ENCODE measurements around the gene ZBTB24.
A peak's percentile ranks its signal among the peaks of the same experiment; 100 is the strongest.
"Not testable (repeated sequence)": the region's sequence is repeated elsewhere in the genome, so short reads cannot be mapped to it uniquely, and the experiment has no call there.

Gene ZBTB24

DNA sequence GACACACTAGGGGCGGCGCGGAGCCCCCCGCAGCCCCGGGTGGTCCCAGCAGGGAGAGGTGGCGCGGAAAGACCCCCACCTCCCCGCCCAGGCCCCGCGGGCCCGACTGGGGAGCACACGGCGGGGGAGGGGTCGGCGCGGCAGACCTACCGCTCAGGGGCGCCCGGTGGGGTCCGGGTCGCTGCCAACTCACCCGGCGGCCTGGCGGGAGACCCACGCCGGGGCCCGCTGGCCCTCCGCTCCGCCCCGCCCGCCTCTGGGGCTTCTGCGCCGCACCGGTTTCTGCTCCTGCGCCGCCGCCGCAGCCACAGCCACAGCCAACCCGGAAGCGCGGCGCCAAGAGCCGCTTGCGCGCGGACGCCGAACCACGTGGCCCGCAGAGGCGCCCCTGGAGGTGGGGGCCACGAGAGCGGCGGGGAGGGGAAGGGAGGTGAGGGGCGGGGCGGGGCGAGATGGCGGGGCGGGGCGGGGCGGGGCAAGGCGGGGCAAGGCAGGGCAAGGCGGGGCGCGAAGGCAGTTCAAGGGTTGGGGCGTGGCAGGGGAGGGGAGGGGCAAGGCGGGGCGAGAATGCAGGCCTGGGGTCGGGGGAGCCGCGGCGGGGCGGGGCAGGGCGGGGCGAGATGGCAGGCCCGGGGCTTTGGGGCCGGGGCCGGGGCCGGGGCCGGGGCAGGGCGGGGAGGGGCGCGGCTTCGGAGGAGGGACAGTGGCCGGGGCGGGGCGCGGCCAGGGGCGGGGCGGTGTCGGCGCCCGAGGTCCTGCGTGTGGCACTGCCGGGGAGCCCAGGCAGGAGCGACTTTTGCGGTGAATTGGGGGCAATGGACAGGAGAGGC, at the start of gene ZBTB24:
Gene ZBTB24, minus strand, starts transcription at position 315 of the 830 bp plus-strand sequence. CDS start 1,193 bp downstream, outside the sequence.
- DNase-seq: peak; percentile 97

DNA sequence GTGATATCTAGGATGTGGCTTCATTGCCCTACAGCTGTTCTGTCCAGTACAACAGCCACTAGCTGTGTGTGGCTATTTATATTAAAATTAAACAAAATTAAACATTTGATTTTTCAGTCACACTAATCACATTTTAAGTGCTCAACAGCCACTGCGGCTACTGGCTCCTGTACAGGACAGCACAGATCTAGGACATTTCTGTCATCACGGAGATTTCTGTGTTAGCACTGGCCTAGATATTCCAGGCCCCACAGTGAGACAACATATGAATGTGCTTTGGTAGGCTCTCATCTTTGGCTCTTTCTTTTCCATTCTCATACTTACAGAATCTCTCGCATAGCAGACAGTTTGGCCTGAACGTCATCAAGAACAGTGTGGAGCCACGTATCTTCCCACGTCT, 48.4 kb upstream of the ZBTB24 start:
- DNase-seq: no peak

- DNase-seq: peak; percentile 53
Measured at GRCh38 chr6:109527989-109528388, 45.0 kb upstream of the ZBTB24 start.

DNA sequence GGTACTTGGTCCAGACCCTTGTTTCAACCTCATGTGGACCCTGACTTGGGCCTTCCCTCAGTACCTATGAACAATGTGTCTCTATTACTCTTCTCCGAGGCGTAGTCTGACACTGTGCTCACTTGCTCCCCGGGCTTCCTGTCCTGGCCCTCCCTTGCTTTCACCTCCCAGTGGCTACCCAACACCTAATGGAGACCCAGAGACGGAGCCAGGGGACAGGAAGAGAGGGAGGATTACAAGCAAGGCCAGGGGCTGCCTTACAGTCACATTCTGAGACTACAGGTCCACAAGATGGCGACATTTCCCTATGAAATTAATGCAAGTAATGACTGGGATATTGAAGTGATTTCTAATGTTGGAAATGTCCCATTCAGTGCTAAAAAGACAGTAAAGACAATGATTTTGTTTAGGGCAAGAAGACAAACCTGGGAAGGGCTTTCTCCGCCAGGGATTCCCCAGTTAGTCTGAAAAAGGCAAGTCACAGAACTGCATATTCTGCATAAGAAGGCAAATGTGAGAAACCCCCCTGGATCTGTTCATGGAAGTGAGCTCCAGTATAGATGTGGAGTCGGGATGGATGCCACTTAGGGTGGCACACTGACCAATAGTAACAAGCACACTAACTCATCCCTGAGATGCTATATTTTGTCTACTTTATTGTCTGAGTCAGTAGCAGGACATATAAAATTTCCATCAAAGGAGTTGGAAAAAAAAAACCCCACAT, 44.0 kb upstream of the ZBTB24 start:
- DNase-seq: peak; percentile 89

GRCh38 chr6:109524129-109524528, 41.1 kb upstream of the ZBTB24 start:
- no peak for DNase-seq

DNA sequence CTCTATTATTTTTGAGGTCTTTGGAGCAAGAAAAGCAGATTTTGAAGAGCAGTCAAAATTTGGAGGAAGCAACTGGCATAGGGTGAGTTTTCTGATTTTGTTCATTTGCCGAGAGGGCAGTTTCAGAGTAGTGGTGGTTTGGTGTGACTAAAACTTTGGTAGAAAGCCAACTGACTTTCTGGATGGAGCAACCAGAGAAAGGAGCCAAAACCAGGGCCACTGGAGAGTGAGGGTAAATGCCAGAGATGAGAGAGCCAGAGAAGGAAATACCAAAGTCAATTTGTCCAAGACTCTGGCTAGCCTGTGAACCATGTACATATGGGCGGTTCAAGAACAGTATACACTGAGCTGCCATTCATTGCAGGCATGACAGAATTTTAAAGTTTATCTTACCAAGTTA, 40.5 kb upstream of the ZBTB24 start:
- DNase-seq: no peak

DNA sequence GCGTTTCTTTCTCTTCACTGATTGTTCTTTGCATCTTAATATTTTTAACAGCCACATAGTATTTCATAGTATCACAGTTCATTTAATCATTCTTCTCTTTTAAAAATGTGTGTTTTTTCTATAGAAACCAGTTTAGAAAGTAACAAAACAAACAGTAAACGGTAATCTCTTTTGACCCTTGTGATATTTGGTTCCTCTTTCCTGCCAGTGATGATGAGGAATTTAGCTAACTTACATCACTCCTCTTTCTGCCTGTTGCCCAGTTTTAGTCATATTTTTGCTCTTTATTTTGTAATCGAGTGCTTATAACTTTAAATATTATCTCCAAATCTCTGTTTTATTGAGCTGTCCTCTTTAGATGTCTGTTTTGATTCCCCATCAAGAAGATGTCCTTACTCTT, 38.1 kb upstream of the ZBTB24 start:
- peak; percentile 74 for DNase-seq

DNA sequence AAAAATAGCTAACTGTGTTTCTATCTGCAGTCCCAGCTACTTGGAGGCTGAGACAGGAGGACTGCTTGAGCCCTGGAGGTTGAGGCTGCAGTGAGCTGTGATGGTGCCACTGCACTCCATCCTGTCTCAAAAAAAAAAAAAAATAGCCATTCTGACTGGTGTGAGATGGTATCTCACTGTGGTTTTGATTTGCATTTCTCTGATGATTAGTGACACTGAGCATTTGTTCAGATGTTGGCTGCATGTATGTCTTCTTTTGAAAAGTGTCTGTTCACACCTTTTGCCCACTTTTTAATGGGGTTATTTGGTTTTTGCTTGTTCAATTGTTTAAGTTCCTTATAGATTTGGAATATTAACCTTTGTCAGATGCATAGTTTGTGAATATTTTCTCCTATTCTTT, 36.6 kb upstream of the ZBTB24 start:
- not testable (repeated sequence) for DNase-seq

DNA sequence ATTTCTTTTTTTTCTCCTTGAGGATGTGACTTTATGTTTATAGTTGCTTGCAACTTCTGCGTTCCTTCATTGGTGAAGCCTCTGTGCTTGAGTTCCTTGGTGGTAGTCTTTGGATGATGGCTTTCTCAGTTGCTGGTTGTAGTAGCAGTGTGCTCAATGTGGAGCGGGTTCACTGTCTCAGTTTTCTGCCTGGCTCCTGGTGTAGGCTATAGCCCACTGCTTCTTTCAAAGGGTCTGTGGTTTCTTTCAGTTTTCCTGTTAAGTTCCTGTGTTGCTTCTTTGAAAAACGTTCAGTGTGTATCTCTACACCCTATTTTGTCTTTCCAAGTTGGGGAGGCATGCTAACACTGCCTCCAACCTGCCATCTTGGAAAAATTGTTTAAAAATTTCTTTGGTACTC, 33.9 kb upstream of the ZBTB24 start:
- DNase-seq: no peak

- peak; percentile 82 for DNase-seq
Measured at GRCh38 chr6:109515781-109516409, 32.9 kb upstream of the ZBTB24 start.

- DNase-seq: no peak
Measured at GRCh38 chr6:109514946-109515345, 31.9 kb upstream of the ZBTB24 start.

- DNase-seq: no peak
Measured at GRCh38 chr6:109513571-109514071, 30.6 kb upstream of the ZBTB24 start.

DNA sequence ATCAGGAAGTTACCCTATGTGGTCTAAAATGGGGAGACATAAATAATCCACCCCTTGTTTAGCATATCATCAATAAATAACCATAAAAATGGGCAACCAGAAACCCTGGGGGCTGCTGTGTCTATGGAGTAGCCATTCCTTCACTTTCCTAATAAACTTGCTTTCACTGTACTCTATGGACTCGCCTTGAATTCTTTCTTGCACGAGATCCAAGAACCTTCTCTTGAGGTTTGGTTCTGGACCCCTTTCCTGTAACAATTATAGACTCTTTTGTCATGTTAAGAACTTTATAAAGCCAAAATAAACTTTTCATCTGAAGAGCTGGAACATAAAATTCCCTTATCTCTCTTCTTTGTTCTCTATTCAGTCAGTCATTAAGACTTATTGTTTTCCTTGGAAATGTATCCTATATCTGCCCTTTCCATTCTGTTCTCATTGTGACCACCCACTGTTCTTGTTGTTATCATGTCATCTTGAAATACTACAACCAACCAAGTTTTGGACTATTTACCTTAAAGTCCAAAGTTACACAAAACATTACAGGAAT, 29.3 kb upstream of the ZBTB24 start:
- no peak for DNase-seq

DNA sequence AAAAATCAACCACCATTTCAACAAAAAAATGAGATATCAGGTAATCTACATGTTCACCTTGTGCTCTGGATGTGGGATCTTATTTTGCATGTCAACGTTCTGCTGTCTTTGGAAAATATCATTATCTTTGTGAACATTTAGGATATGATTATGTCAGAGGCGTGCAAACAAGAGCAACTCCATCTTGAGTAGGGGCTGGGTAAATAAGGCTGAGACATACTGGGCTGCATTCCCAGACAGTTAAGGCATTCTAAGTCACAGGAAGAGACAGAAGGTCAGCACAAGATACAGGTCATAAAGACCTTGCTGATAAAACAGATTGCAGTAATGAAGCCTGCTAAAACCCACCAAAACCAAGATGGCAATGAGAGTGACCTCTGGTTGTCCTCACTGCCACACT, 28.8 kb upstream of the ZBTB24 start:
- DNase-seq: no peak

DNA sequence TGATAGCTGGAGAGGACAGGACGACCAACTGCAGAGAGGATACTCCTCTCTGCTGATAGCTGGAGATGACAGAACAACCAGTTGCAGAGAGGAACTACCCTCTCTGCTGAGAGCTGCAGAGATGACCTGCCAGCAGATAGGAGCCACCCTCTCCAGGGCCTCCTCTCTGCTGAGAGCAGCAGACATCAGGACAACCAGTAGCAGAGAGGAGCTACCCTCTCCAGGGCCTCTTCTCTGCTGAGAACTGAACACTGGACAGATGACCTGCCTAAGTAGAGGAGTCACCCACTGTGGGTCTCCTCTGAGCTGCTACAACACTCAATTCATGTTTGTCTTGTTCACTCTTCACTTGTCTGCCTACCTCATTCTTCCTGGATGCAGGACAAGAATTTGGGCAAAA, 27.3 kb upstream of the ZBTB24 start:
- DNase-seq: peak; percentile 42

DNA sequence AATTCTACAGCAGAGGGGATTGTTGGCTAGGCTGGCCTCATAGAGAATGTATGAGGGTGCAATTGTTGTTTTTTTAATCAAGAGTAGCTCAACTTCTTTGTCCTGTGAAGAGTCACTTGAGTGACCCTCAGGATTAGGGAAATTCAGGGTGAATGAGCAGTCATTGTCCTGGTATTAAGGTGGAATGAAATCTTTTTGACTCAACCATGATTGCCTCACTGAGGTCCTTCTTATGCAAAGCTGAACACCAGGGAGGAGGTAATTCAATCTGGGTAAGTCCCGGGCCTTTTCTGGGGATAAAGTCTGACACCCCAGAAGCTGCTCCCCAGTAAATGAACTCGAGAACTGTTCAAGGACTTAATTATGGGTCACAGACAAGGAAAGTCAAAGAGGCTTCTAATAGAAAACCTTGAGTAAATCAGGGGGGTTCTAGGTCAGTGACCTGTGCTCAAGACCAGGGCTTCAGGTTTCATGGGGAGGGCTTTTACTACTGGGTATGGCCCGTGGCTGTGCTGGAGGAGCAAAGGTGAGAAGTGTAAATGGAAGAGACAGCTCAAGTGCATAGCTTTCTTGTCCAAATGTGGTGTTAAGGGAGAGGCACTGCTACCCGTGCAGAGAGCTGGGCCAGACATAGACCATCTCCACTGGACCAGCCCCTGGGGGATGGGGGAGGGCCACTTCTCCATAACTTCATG, 25.3 kb upstream of the ZBTB24 start:
- DNase-seq: no peak

- no peak for DNase-seq
Measured at GRCh38 chr6:109507490-109508072, 24.6 kb upstream of the ZBTB24 start.

- no peak for DNase-seq
Measured at GRCh38 chr6:109506841-109507240, 23.8 kb upstream of the ZBTB24 start.

DNA sequence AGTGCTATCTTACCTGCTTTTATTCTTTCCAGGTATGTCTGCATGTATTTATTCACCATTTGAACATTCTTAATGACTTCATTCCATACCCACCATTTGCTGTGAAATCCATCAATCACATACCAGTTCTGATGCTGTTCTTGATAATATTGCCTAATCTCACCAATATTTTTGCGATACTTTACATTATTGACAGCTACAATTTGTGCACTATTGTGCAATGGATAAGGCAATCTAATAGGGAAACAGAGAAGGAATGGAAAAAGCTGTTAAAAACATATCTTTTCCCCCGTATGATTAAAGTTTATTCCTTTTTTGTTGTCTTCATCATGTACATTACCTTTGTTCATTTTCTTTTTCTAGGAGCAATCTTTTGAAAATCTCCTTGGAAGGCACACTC, 23.3 kb upstream of the ZBTB24 start:
- DNase-seq: no peak

- DNase-seq: no peak
Measured at GRCh38 chr6:109503327-109504224, 20.6 kb upstream of the ZBTB24 start.

DNA sequence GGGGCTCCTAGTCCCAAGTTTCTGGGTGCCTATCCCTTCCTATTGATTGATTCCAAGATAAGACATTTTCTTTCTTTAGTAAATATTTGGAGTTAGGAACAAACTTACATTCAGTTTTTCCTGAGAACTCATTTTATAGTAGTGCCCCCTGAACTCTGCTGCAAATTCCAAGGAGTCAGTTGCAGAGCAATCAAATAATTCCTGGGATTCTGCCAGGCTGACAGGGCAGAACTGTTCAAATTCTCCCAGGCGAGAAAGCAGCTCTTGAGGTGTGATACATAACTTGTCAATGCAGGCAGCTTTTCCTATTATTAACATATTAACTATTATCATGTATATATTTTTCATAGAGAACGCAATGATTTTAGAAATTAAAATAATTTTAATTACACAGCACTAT, 15.9 kb upstream of the ZBTB24 start:
- no peak for DNase-seq

Data from OCI-M1 (cell line).